MCF 10A (cell line): ENCODE measurements around the gene FCGR2B. TPM values are rescaled to one million over a fixed set of nuclear protein-coding genes. Genes with fewer than 3 reads are reported as not detected.
A peak's percentile ranks its signal among the peaks of the same experiment; 100 is the strongest.

Experiments
- BruUV-seq: library from RNA; stranded (reverse); fragments of 400-500 nt; replicated peaks from 2 replicates; lab custom pipeline; 2021; lab: Mats Ljungman, UMichigan
- CTCF ChIA-PET: fragments of 300-600 bp; sonication (Branson Sonifier 250); formaldehyde crosslinking; extraction: SDS; loops from one replicate; lab custom pipeline; 2021; ENCODE audit warnings: antibody characterized with exemption, inconsistent platforms; lab: Yijun Ruan, JAX
- POLR2A ChIA-PET: fragments of 300-600, 350-650 bp; sonication (Branson Sonifier 250); formaldehyde crosslinking; extraction: SDS; loops from one replicate; lab custom pipeline; 2020; ENCODE audit warnings: antibody characterized with exemption, inconsistent platforms; lab: Yijun Ruan, JAX
- DNase-seq: peaks from one replicate; pipeline ENCODE4 v3.0.0-alpha.2; 2018; ENCODE audit not compliant: unreplicated experiment
- H3K27ac Mint-ChIP-seq: one replicate; pipeline ENCODE4 v1.8.0; 2022; ENCODE audit warnings: mild to moderate bottlenecking, low read depth, mixed read lengths; ENCODE audit not compliant: unreplicated experiment
- H3K27me3 Mint-ChIP-seq: one replicate; pipeline ENCODE4 v1.8.0; 2022; ENCODE audit warnings: mixed read lengths; ENCODE audit not compliant: insufficient read depth, unreplicated experiment
- H3K36me3 Mint-ChIP-seq: one replicate; pipeline ENCODE4 v1.8.0; 2022; ENCODE audit warnings: mild to moderate bottlenecking, moderate library complexity, mixed read lengths; ENCODE audit not compliant: insufficient read depth, unreplicated experiment
- H3K4me1 Mint-ChIP-seq: one replicate; pipeline ENCODE4 v1.8.0; 2022; ENCODE audit warnings: mixed read lengths; ENCODE audit not compliant: insufficient read depth, unreplicated experiment
- H3K4me3 Mint-ChIP-seq: one replicate; pipeline ENCODE4 v1.8.0; 2022; ENCODE audit warnings: mild to moderate bottlenecking, moderate library complexity, mixed read lengths; ENCODE audit not compliant: unreplicated experiment
- H3K9me3 Mint-ChIP-seq: one replicate; pipeline ENCODE4 v1.8.0; 2022; ENCODE audit warnings: mixed read lengths; ENCODE audit not compliant: unreplicated experiment
- intact Hi-C: fragments of 100-400 bp; cut with micrococcal nuclease; formaldehyde crosslinking; loops from 2 replicates; pipeline ENCODE4 v1.14.1; 2022
- total RNA-seq: library from RNA; stranded (reverse); gene quantifications from 2 replicates; pipeline ENCODE4 v1.2.3, GENCODE V29; 2022
- TF ChIP-seq, protein P1 (sequence below): fragments of 200-600 bp; IDR thresholded peaks from one replicate; pipeline ENCODE4 v1.8.0; 2022; ENCODE audit warnings: antibody characterized with exemption, mild to moderate bottlenecking; ENCODE audit not compliant: unreplicated experiment

Gene FCGR2B
- total RNA-seq, 1 experiment from 2014 or later = not detected

DNA sequence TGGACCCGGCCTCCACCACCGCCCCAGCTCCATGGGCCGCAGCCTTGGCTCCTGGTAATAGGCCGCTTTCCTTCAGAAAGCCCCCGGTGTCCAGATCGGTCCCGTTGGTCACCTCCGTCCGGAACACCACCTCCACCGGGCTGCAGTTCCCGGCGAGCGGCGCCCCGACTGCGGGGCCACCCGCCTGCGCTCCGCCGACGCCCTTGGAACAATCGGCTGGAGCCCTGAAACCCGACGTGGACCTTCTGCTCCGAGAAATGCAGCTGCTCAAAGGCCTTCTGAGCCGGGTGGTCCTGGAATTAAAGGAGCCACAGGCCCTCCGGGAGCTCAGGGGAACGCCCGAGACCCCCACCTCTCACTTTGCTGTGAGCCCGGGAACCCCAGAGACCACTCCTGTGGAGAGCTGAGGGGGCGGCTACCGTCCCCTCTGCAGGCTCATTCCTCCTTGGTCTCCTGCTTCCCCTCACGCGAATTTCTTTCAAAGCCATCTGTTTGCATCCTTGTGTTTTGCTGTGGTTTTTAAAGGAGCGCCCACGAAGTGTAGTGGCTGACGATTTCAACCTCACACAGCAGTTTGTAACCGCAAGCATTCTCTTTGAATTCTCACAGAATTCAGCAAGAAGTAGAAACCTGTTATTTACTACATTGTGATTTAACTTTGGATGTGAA, 64.4 kb downstream of the FCGR2B start:
- intact Hi-C loops = no loop called here
- TF ChIP-seq, protein P1, sequence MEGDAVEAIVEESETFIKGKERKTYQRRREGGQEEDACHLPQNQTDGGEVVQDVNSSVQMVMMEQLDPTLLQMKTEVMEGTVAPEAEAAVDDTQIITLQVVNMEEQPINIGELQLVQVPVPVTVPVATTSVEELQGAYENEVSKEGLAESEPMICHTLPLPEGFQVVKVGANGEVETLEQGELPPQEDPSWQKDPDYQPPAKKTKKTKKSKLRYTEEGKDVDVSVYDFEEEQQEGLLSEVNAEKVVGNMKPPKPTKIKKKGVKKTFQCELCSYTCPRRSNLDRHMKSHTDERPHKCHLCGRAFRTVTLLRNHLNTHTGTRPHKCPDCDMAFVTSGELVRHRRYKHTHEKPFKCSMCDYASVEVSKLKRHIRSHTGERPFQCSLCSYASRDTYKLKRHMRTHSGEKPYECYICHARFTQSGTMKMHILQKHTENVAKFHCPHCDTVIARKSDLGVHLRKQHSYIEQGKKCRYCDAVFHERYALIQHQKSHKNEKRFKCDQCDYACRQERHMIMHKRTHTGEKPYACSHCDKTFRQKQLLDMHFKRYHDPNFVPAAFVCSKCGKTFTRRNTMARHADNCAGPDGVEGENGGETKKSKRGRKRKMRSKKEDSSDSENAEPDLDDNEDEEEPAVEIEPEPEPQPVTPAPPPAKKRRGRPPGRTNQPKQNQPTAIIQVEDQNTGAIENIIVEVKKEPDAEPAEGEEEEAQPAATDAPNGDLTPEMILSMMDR = no peak
- H3K36me3 Mint-ChIP-seq = no peaks in the 10 kb centered on the region
- no peaks in the 10 kb centered on the region for H3K27me3 Mint-ChIP-seq
- H3K9me3 Mint-ChIP-seq = no peaks in the 10 kb centered on the region
- POLR2A ChIA-PET = interaction anchor here (0.6 to 5.9 kb wide), 18 partner anchors 10 to 645 kb away, joined by 3 to 119 read pairs (median 12); partner anchors contain the start of genes ATF6, DUSP12, FCRLA and HSPA6
- H3K4me1 Mint-ChIP-seq = peaks cover 32% of the 10 kb centered on the region
- CTCF ChIA-PET = interaction anchor here (0.6 to 8.6 kb wide), 14 partner anchors 9 to 1482 kb away, joined by 3 to 121 read pairs (median 4); partner anchors contain the start of genes DUSP12 and FCRLA
- H3K4me3 Mint-ChIP-seq = peak overlapping the region; percentile 91
- peak; percentile 51 for DNase-seq
- BruUV-seq = TSS peak; percentile 86
- H3K27ac Mint-ChIP-seq = peak overlapping the region; percentile 92

Other genes with a start within 250 kb of the FCGR2B start
- not detected in 2 replicates for gene FCGR2A, start 157.7 kb upstream of the FCGR2B start, total RNA-seq
- gene HSPA6, start 138.6 kb upstream of the FCGR2B start, total RNA-seq = 0.28 and 0.52 TPM in 2 replicates
- gene FCGR3A, start 113.3 kb upstream of the FCGR2B start, total RNA-seq = not detected in 2 replicates
- not detected in 2 replicates for gene FCGR3B, start 32.0 kb upstream of the FCGR2B start, total RNA-seq
- 0.30 and 0.47 TPM in 2 replicates for gene FCRLA, start 44.1 kb downstream of the FCGR2B start, total RNA-seq
- 1.1 and 1.3 TPM in 2 replicates for gene FCRLB, start 58.4 kb downstream of the FCGR2B start, total RNA-seq
- 57.0 and 65.0 TPM in 2 replicates for gene DUSP12, start 86.6 kb downstream of the FCGR2B start, total RNA-seq
- gene ATF6, start 103.2 kb downstream of the FCGR2B start, total RNA-seq = 56.3 and 71.8 TPM in 2 replicates